Keratinocyte (primary cell): ENCODE measurements around the gene ZNF74. TPM values are rescaled to one million over a fixed set of nuclear protein-coding genes. Genes with fewer than 3 reads are reported as not detected.

Experiments
- DNase-seq: peaks from one replicate; pipeline ENCODE4 v3.0.0-alpha.2; 2011; ENCODE audit warnings: low read depth, missing footprints, low spot score
- FAIRE-seq: peaks from 2 replicates; lab custom pipeline; 2011; peaks lifted over from hg19 to GRCh38; lab: Jason Lieb, UNC
- H2AFZ ChIP-seq: 2 replicates; pipeline ENCODE4 v1.6.0; 2012; ENCODE audit warnings: low read length, control low read depth, inconsistent platforms; ENCODE audit not compliant: control insufficient read depth
- H3K27ac ChIP-seq: 2 replicates; pipeline ENCODE4 v1.5.1; 2011; ENCODE audit warnings: low read length; ENCODE audit not compliant: control insufficient read depth, insufficient read depth
- H3K27me3 ChIP-seq: 3 replicates; pipeline ENCODE4 v1.6.0; 2011; ENCODE audit warnings: low read length; ENCODE audit not compliant: control insufficient read depth, insufficient read depth; ENCODE audit errors: extremely low read depth
- H3K36me3 ChIP-seq, 2 experiments: 2 replicates in 1 of 2; 3 replicates in 1 of 2; pipeline ENCODE4 v1.5.1; 2011; ENCODE audit warnings: low read length in 2 of 2, mild to moderate bottlenecking in 1 of 2; ENCODE audit not compliant: control insufficient read depth in 2 of 2, insufficient read depth in 2 of 2; ENCODE audit errors: extremely low read depth in 1 of 2
- H3K4me1 ChIP-seq: 3 replicates; pipeline ENCODE4 v1.5.1; 2011; ENCODE audit warnings: low read length; ENCODE audit not compliant: control insufficient read depth, insufficient read depth; ENCODE audit errors: extremely low read depth
- H3K4me2 ChIP-seq: 3 replicates; pipeline ENCODE4 v1.6.0; 2011; ENCODE audit warnings: low read depth, low read length; ENCODE audit not compliant: control insufficient read depth, insufficient read depth; ENCODE audit errors: extremely low read depth
- H3K4me3 ChIP-seq, 3 experiments: fragments of 200-600 bp in 1 of 3; sonication (generic) in 1 of 3; 2 replicates in 2 of 3; 3 replicates in 1 of 3; pipeline ENCODE4 v1.5.1; 2011 to 2016; ENCODE audit warnings: low read length in 3 of 3, mild to moderate bottlenecking in 3 of 3, control low read depth in 2 of 3, inconsistent platforms in 1 of 3, low read depth in 1 of 3, mixed read lengths in 1 of 3, mixed run types in 1 of 3, moderate library complexity in 1 of 3; ENCODE audit not compliant: control insufficient read depth in 2 of 3, insufficient read depth in 2 of 3; ENCODE audit errors: extremely low read depth in 1 of 3
- H3K79me2 ChIP-seq: 2 replicates; pipeline ENCODE4 v1.6.0; 2012; ENCODE audit warnings: low read length; ENCODE audit not compliant: control insufficient read depth, insufficient read depth
- H3K9ac ChIP-seq: 3 replicates; pipeline ENCODE4 v1.6.0; 2011; ENCODE audit warnings: low read length; ENCODE audit not compliant: control insufficient read depth, insufficient read depth; ENCODE audit errors: extremely low read depth
- H3K9me1 ChIP-seq: 3 replicates; pipeline ENCODE4 v1.6.0; 2011; ENCODE audit warnings: low read length; ENCODE audit not compliant: control insufficient read depth, insufficient read depth; ENCODE audit errors: extremely low read depth
- H3K9me3 ChIP-seq: 2 replicates; pipeline ENCODE4 v1.5.1; 2012; ENCODE audit warnings: low read depth, low read length; ENCODE audit not compliant: control insufficient read depth
- H4K20me1 ChIP-seq: 3 replicates; pipeline ENCODE4 v1.6.0; 2011; ENCODE audit warnings: low read length; ENCODE audit not compliant: control insufficient read depth, insufficient read depth; ENCODE audit errors: extremely low read depth
- CTCF ChIP-seq, 3 experiments: IDR thresholded peaks in 1 of 3; conservative IDR thresholded peaks in 1 of 3; optimal IDR thresholded peaks in 1 of 3; 2 replicates in 2 of 3; 3 replicates in 1 of 3; pipeline versions ENCODE3 to v1.5.1; 2011; ENCODE audit warnings: low read length in 3 of 3, mild to moderate bottlenecking in 3 of 3, moderate library complexity in 2 of 3, control low read depth in 1 of 3, inconsistent platforms in 1 of 3; ENCODE audit not compliant: insufficient read depth in 2 of 3; ENCODE audit errors: extremely low read depth in 1 of 3
- EZH2 ChIP-seq: IDR thresholded peaks from one replicate; pipeline ENCODE4 v1.6.1; 2012; ENCODE audit warnings: inconsistent platforms, mild to moderate bottlenecking, low read length, moderate library complexity
- dilution Hi-C: fragments of 300-500 bp; cut with MboI; formaldehyde crosslinking; loops from one replicate; pipeline ENCODE4 v1.7.0; 2020; ENCODE audit warnings: low sequenced_read_pairs; ENCODE audit not compliant: extremely low pct_ligation_motif_present
- polyA plus RNA-seq, 5 experiments: library from polyadenylated mRNA; depleted of rRNA in 3 of 5; stranded (reverse) in 3 of 5; stranded (forward) in 1 of 5; unstranded in 1 of 5; fragments of >200 nt; gene quantifications; 1 replicate in 1 of 5; 2 replicates in 3 of 5; 3 replicates in 1 of 5; pipeline versions ENCODE4 v1.2.1 to v1.2.3, GENCODE V29; 2011 to 2012; ENCODE audit warnings: missing spikeins in 2 of 5, low read depth in 1 of 5, low replicate concordance in 1 of 5
- small RNA-seq, 3 experiments: library from RNA; depleted of rRNA; stranded (forward); fragments of <200 nt; gene quantifications; one replicate each; pipeline ENCODE3, GENCODE V24; 2012; ENCODE audit warnings: low read depth in 3 of 3, low replicate concordance in 1 of 3; ENCODE audit not compliant: insufficient read length in 3 of 3

ZNF74 gene
- polyA plus RNA-seq, 1 donor (not counting 4 experiments of a cell fraction or from before 2014, with no cell fraction given): 5.2 TPM

GRCh38 chr22:20457506-20458240 lies 63.7 kb downstream of the ZNF74 start:
- dilution Hi-C loops: no loop called here
- FAIRE-seq: no peak
- TF ChIP-seq CTCF (optimal IDR thresholded peaks at IDR 0.05 in 1 of 3, IDR thresholded peaks at IDR 0.05 in 1 of 3, conservative IDR thresholded peaks at IDR 0.05 in 1 of 3; ENCODE audit: extremely low read depth in 1 of 3, insufficient read depth in 2 of 3, low read length in 3 of 3) (no peak), EZH2 (no peak)

More at GRCh38 chr22:20457506-20458240, 63.7 kb downstream of the ZNF74 start:
- H3K4me1 ChIP-seq: no peaks in the 10 kb centered on the region
- H3K9me3 ChIP-seq: no peaks in the 10 kb centered on the region
- no peaks in the 10 kb centered on the region for H3K27me3 ChIP-seq
- no peak overlapping the region for H3K4me2 ChIP-seq
- no peak overlapping the region for H3K4me3 ChIP-seq
- H3K79me2 ChIP-seq: no peaks in the 10 kb centered on the region
- no peaks in the 10 kb centered on the region for H3K36me3 ChIP-seq
- H3K9me1 ChIP-seq: no peaks in the 10 kb centered on the region
- H2AFZ ChIP-seq: no peak overlapping the region
- H4K20me1 ChIP-seq: peaks cover 3% of the 10 kb centered on the region
- H3K9ac ChIP-seq: no peak overlapping the region
- no peak for DNase-seq
- no peak overlapping the region for H3K27ac ChIP-seq

Small RNA genes lying within 50 kb of the gene (small RNA-seq; reads per million reads assigned to genes)
- gene RNU6-225P: 0 reads per million in 3 experiments

Other genes with a start within 250 kb of the ZNF74 start
- not detected in 3 replicates for gene CCDC188, start 243.1 kb upstream of the ZNF74 start, polyA plus RNA-seq
- 2.5 to 5.6 TPM (median 5.5 TPM) in 3 replicates for gene RTN4R, start 125.8 kb upstream of the ZNF74 start, polyA plus RNA-seq
- gene DGCR6L, start 74.1 kb upstream of the ZNF74 start, polyA plus RNA-seq: 19.2 to 38.3 TPM (median 25.2 TPM) in 3 replicates
- 0.05 to 0.06 TPM (median 0.05 TPM) in 3 replicates for gene SCARF2, start 43.7 kb downstream of the ZNF74 start, polyA plus RNA-seq
- 9.3 to 16.6 TPM (median 10.0 TPM) in 3 replicates for gene KLHL22, start 101.6 kb downstream of the ZNF74 start, polyA plus RNA-seq
- gene MED15, start 113.5 kb downstream of the ZNF74 start, polyA plus RNA-seq: 24.9 to 51.4 TPM (median 29.2 TPM) in 3 replicates